Endothelial cell of umbilical vein (primary cell): Measurements from ENCODE around the gene ZNF627. TPM values are rescaled to one million over a fixed set of nuclear protein-coding genes. Genes with fewer than 3 reads are reported as not detected.

Experiments used
- BruUV-seq: library from RNA; stranded (reverse); fragments of 400-500 nt; replicated peaks from 2 replicates; lab custom pipeline; 2021; lab: Mats Ljungman, UMichigan
- CTCF ChIA-PET: fragments of 300-600, 350-600 bp; sonication (Branson Sonifier 250); formaldehyde crosslinking; loops from one replicate; lab custom pipeline; 2021; ENCODE audit warnings: antibody characterized with exemption, inconsistent platforms; lab: Charles Lee
- POLR2A ChIA-PET: fragments of 300-600, 350-600 bp; sonication (Branson Sonifier 250); formaldehyde crosslinking; loops from one replicate; lab custom pipeline; 2021; ENCODE audit warnings: antibody characterized with exemption, inconsistent platforms; lab: Charles Lee
- DNase-seq: peaks from one replicate; pipeline ENCODE4 v3.0.0-alpha.2; 2011; ENCODE audit warnings: low read depth, low spot score
- FAIRE-seq: peaks from 2 replicates; lab custom pipeline; 2011; peaks lifted over from hg19 to GRCh38; lab: Jason Lieb, UNC
- H2AFZ ChIP-seq: 2 replicates; pipeline ENCODE4 v1.6.0; 2012; ENCODE audit warnings: low read depth, low read length, control low read depth, inconsistent platforms
- H3K27ac ChIP-seq: 2 replicates; pipeline ENCODE4 v1.5.1; 2011; ENCODE audit warnings: low read depth, mild to moderate bottlenecking, control low read depth, low read length, moderate library complexity; ENCODE audit not compliant: insufficient read depth
- H3K27me3 ChIP-seq, 2 experiments: 2 replicates each; pipeline versions ENCODE4 v1.6.0 to v1.6.1; 2011; ENCODE audit warnings: low read length in 2 of 2, mixed read lengths in 1 of 2; ENCODE audit not compliant: control insufficient read depth in 2 of 2, insufficient read depth in 2 of 2
- H3K36me3 ChIP-seq, 2 experiments: 2 replicates in 1 of 2; 3 replicates in 1 of 2; pipeline ENCODE4 v1.5.1; 2011; ENCODE audit warnings: low read length in 2 of 2, mild to moderate bottlenecking in 1 of 2, moderate library complexity in 1 of 2; ENCODE audit not compliant: control insufficient read depth in 2 of 2, insufficient read depth in 2 of 2; ENCODE audit errors: extremely low read depth in 1 of 2
- H3K4me1 ChIP-seq: 3 replicates; pipeline ENCODE4 v1.5.1; 2011; ENCODE audit warnings: mild to moderate bottlenecking, low read length; ENCODE audit not compliant: control insufficient read depth, insufficient read depth; ENCODE audit errors: extremely low read depth
- H3K4me2 ChIP-seq: 2 replicates; pipeline ENCODE4 v1.6.1; 2011; ENCODE audit warnings: low read length, control low read depth, mixed read lengths; ENCODE audit not compliant: insufficient read depth
- H3K4me3 ChIP-seq, 3 experiments: fragments of 200-600 bp in 1 of 3; sonication (generic), shearing (Covaris generic) in 1 of 3; replicated peaks in 1 of 3; 2 replicates each; pipeline ENCODE4 v1.5.1; 2011 to 2016; ENCODE audit warnings: control low read depth in 3 of 3, low read length in 3 of 3, mild to moderate bottlenecking in 2 of 3, inconsistent platforms in 1 of 3, low read depth in 1 of 3, moderate library complexity in 1 of 3; ENCODE audit not compliant: insufficient read depth in 1 of 3
- H3K79me2 ChIP-seq: 2 replicates; pipeline ENCODE4 v1.6.0; 2012; ENCODE audit warnings: low read length, inconsistent platforms; ENCODE audit not compliant: control insufficient read depth, insufficient read depth
- H3K9ac ChIP-seq: replicated peaks from 2 replicates; pipeline ENCODE3; 2011; ENCODE audit warnings: low read length, control low read depth; ENCODE audit not compliant: insufficient read depth; ENCODE audit errors: extremely low read depth
- H3K9me1 ChIP-seq: replicated peaks from 3 replicates; pipeline ENCODE4 v1.6.0; 2011; ENCODE audit warnings: mild to moderate bottlenecking, low read length; ENCODE audit not compliant: control insufficient read depth, insufficient read depth; ENCODE audit errors: extremely low read depth
- H3K9me3 ChIP-seq: replicated peaks from 2 replicates; pipeline ENCODE4 v1.5.1; 2012; ENCODE audit warnings: low read length, inconsistent platforms; ENCODE audit not compliant: control insufficient read depth, insufficient read depth
- H4K20me1 ChIP-seq: replicated peaks from 2 replicates; pipeline ENCODE3; 2011; ENCODE audit warnings: mild to moderate bottlenecking, low read length; ENCODE audit not compliant: control insufficient read depth, insufficient read depth; ENCODE audit errors: extremely low read depth
- EZH2 ChIP-seq: IDR thresholded peaks from 2 replicates; pipeline ENCODE4 v1.6.1; 2012; ENCODE audit warnings: borderline replicate concordance, low read depth, mild to moderate bottlenecking, moderate library complexity, low read length, inconsistent platforms; ENCODE audit not compliant: severe bottlenecking
- FOS ChIP-seq: IDR thresholded peaks from 2 replicates; pipeline ENCODE4 v1.6.1; 2011; ENCODE audit warnings: mild to moderate bottlenecking, low read length, moderate library complexity, borderline replicate concordance; ENCODE audit not compliant: insufficient read depth
- GATA2 ChIP-seq: IDR thresholded peaks from 2 replicates; pipeline ENCODE4 v1.7.0; 2011; ENCODE audit warnings: low read depth, mild to moderate bottlenecking, moderate library complexity, mixed read lengths, low read length; ENCODE audit not compliant: insufficient read length, insufficient read depth
- JUN ChIP-seq: IDR thresholded peaks from 2 replicates; pipeline ENCODE4 v1.6.1; 2011; ENCODE audit warnings: borderline replicate concordance, low read depth; ENCODE audit not compliant: insufficient read length, insufficient read depth
- MYC ChIP-seq: IDR thresholded peaks from one replicate; pipeline ENCODE4 v1.6.1; 2011; ENCODE audit warnings: mild to moderate bottlenecking, low read depth, low read length
- POLR2A ChIP-seq: IDR thresholded peaks from 2 replicates; pipeline ENCODE4 v1.6.1; 2012; ENCODE audit warnings: low read depth, mild to moderate bottlenecking, control low read depth, low read length
- POLR2AphosphoS5 ChIP-seq: IDR thresholded peaks from 2 replicates; pipeline ENCODE4 v1.6.1; 2012; ENCODE audit warnings: low read depth, mild to moderate bottlenecking, control low read depth, low read length, moderate library complexity; ENCODE audit not compliant: insufficient read depth
- dilution Hi-C: fragments of 300-500 bp; cut with MboI; formaldehyde crosslinking; loops from one replicate; pipeline ENCODE4 v1.15.0; 2019; ENCODE audit warnings: low sequenced_read_pairs; ENCODE audit not compliant: extremely low pct_ligation_motif_present
- intact Hi-C: fragments of 100-400 bp; cut with micrococcal nuclease; formaldehyde crosslinking; loops from one replicate; pipeline ENCODE4 v1.10.0; 2022
- polyA plus RNA-seq, 4 experiments: library from polyadenylated mRNA; depleted of rRNA in 3 of 4; stranded (reverse) in 3 of 4; unstranded in 1 of 4; fragments of >200 nt; gene quantifications; 2 replicates each; pipeline versions ENCODE4 v1.2.1 to v1.2.3, GENCODE V29; 2011 to 2012; ENCODE audit warnings: missing spikeins in 1 of 4
- total RNA-seq: library from RNA; stranded (reverse); gene quantifications from 2 replicates; pipeline ENCODE4 v1.2.3, GENCODE V29; 2021
- TF ChIP-seq, protein P1 (sequence below), 2 donors: IDR thresholded peaks; 1 replicate in 1 of 2; 2 replicates in 1 of 2; pipeline ENCODE4 v1.5.1; 2011; ENCODE audit warnings: low read length in 2 of 2, mild to moderate bottlenecking in 2 of 2, moderate library complexity in 2 of 2, control low read depth in 1 of 2, inconsistent platforms in 1 of 2, low read depth in 1 of 2; ENCODE audit not compliant: insufficient read depth in 1 of 2; ENCODE audit errors: extremely low read depth in 1 of 2
- TF ChIP-seq, protein P2 (sequence below): IDR thresholded peaks from 2 replicates; pipeline ENCODE4 v1.6.1; 2011; ENCODE audit not compliant: insufficient read depth, insufficient read length

ZNF627 gene
- total and polyA plus RNA-seq, 2 donors (not counting 3 experiments of a cell fraction or from before 2014, with no cell fraction given) = 5.6 to 9.7 TPM

DNA sequence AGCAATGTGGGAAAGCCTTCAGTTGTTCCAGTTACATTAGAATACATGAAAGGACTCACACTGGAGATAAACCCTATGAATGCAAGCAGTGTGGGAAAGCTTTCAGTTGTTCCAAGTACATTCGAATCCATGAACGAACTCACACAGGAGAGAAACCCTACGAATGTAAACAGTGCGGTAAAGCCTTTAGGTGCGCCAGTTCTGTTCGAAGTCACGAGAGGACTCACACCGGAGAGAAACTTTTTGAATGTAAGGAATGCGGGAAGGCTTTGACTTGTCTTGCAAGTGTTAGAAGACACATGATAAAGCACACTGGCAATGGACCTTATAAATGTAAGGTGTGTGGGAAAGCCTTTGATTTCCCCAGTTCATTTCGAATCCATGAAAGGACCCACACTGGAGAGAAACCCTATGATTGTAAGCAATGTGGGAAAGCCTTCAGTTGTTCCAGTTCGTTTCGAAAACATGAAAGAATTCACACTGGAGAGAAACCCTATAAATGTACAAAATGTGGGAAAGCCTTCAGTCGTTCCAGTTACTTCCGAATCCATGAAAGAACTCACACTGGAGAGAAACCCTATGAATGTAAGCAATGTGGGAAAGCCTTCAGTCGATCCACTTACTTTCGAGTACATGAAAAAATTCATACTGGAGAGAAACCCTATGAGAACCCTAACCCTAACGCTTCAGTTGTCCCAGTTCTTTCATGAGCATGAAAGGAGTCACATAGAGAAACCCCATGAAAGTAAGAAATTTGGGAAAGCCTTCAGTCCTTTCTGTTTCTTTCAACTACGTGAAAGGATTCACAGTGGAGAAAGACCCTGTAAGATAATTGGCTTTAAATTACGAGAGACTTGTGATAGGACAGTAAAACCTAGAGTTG, 20.1 kb downstream of the ZNF627 start:
- H3K4me1 ChIP-seq = no peaks in the 10 kb centered on the region
- CTCF ChIA-PET = no interaction called here
- dilution Hi-C loops (no loop called here), intact Hi-C loops (no loop called here)
- TF ChIP-seq POLR2A (no peak), EZH2 (no peak), POLR2AphosphoS5 (no peak), GATA2 (no peak), FOS (no peak), JUN (no peak), MYC (no peak)
- TF ChIP-seq, protein P1, sequence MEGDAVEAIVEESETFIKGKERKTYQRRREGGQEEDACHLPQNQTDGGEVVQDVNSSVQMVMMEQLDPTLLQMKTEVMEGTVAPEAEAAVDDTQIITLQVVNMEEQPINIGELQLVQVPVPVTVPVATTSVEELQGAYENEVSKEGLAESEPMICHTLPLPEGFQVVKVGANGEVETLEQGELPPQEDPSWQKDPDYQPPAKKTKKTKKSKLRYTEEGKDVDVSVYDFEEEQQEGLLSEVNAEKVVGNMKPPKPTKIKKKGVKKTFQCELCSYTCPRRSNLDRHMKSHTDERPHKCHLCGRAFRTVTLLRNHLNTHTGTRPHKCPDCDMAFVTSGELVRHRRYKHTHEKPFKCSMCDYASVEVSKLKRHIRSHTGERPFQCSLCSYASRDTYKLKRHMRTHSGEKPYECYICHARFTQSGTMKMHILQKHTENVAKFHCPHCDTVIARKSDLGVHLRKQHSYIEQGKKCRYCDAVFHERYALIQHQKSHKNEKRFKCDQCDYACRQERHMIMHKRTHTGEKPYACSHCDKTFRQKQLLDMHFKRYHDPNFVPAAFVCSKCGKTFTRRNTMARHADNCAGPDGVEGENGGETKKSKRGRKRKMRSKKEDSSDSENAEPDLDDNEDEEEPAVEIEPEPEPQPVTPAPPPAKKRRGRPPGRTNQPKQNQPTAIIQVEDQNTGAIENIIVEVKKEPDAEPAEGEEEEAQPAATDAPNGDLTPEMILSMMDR (IDR thresholded peaks at IDR 0.05; ENCODE audit: extremely low read depth in 1 of 2, insufficient read depth in 1 of 2, low read depth in 1 of 2, low read length in 2 of 2) = no peak
- TF ChIP-seq, protein P2, sequence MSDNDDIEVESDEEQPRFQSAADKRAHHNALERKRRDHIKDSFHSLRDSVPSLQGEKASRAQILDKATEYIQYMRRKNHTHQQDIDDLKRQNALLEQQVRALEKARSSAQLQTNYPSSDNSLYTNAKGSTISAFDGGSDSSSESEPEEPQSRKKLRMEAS = no peak
- H3K27me3 ChIP-seq = no peaks in the 10 kb centered on the region
- H3K79me2 ChIP-seq = peaks cover 3% of the 10 kb centered on the region
- POLR2A ChIA-PET = no interaction called here
- H3K9me3 ChIP-seq = peaks cover 25% of the 10 kb centered on the region
- no peaks in the 10 kb centered on the region for H3K9me1 ChIP-seq
- no peaks in the 10 kb centered on the region for H4K20me1 ChIP-seq
- no peak overlapping the region for H3K4me3 ChIP-seq
- FAIRE-seq (no peak), DNase-seq (no peak)
- no TSS peak for BruUV-seq
- H2AFZ ChIP-seq = no peak overlapping the region
- H3K9ac ChIP-seq = no peak overlapping the region
- H3K36me3 ChIP-seq = peaks cover 30 to 42% of the 10 kb centered on the region in 2 experiments
- H3K4me2 ChIP-seq = no peak overlapping the region
- H3K27ac ChIP-seq = no peak overlapping the region
